ENCODE data around the gene CMSS1.

Gene CMSS1

GRCh38 chr3:99903869-99904268 is 86.2 kb downstream of the CMSS1 start:
- Histone ChIP-seq H3K27me3 (ENCODE audit: insufficient read depth, poor library complexity, severe bottlenecking) (no peaks in the 10 kb centered on the region), H3K4me3 (replicated peaks; ENCODE audit: insufficient read depth, low read length) (no peak overlapping the region), H3K27ac (replicated peaks) (no peak overlapping the region)
- TF ChIP-seq, protein P1, sequence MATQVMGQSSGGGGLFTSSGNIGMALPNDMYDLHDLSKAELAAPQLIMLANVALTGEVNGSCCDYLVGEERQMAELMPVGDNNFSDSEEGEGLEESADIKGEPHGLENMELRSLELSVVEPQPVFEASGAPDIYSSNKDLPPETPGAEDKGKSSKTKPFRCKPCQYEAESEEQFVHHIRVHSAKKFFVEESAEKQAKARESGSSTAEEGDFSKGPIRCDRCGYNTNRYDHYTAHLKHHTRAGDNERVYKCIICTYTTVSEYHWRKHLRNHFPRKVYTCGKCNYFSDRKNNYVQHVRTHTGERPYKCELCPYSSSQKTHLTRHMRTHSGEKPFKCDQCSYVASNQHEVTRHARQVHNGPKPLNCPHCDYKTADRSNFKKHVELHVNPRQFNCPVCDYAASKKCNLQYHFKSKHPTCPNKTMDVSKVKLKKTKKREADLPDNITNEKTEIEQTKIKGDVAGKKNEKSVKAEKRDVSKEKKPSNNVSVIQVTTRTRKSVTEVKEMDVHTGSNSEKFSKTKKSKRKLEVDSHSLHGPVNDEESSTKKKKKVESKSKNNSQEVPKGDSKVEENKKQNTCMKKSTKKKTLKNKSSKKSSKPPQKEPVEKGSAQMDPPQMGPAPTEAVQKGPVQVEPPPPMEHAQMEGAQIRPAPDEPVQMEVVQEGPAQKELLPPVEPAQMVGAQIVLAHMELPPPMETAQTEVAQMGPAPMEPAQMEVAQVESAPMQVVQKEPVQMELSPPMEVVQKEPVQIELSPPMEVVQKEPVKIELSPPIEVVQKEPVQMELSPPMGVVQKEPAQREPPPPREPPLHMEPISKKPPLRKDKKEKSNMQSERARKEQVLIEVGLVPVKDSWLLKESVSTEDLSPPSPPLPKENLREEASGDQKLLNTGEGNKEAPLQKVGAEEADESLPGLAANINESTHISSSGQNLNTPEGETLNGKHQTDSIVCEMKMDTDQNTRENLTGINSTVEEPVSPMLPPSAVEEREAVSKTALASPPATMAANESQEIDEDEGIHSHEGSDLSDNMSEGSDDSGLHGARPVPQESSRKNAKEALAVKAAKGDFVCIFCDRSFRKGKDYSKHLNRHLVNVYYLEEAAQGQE (IDR thresholded peaks at IDR 0.05; ENCODE audit: insufficient replicate concordance, low read depth), result no peak
- TF ChIP-seq, protein P2, sequence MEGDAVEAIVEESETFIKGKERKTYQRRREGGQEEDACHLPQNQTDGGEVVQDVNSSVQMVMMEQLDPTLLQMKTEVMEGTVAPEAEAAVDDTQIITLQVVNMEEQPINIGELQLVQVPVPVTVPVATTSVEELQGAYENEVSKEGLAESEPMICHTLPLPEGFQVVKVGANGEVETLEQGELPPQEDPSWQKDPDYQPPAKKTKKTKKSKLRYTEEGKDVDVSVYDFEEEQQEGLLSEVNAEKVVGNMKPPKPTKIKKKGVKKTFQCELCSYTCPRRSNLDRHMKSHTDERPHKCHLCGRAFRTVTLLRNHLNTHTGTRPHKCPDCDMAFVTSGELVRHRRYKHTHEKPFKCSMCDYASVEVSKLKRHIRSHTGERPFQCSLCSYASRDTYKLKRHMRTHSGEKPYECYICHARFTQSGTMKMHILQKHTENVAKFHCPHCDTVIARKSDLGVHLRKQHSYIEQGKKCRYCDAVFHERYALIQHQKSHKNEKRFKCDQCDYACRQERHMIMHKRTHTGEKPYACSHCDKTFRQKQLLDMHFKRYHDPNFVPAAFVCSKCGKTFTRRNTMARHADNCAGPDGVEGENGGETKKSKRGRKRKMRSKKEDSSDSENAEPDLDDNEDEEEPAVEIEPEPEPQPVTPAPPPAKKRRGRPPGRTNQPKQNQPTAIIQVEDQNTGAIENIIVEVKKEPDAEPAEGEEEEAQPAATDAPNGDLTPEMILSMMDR (IDR thresholded peaks at IDR 0.05; ENCODE audit: insufficient read depth, low read length), result no peak
- TF ChIP-seq GABPA (IDR thresholded peaks at IDR 0.05; ENCODE audit: low read depth) (no peak), SPI1 (IDR thresholded peaks at IDR 0.05; ENCODE audit: borderline replicate concordance, low read depth) (no peak), POLR2AphosphoS5 (IDR thresholded peaks at IDR 0.05; ENCODE audit: low read depth) (no peak)
- no peak for DNase-seq (ENCODE audit: low read depth in 1 of 2, low spot score in 1 of 2)

DNA sequence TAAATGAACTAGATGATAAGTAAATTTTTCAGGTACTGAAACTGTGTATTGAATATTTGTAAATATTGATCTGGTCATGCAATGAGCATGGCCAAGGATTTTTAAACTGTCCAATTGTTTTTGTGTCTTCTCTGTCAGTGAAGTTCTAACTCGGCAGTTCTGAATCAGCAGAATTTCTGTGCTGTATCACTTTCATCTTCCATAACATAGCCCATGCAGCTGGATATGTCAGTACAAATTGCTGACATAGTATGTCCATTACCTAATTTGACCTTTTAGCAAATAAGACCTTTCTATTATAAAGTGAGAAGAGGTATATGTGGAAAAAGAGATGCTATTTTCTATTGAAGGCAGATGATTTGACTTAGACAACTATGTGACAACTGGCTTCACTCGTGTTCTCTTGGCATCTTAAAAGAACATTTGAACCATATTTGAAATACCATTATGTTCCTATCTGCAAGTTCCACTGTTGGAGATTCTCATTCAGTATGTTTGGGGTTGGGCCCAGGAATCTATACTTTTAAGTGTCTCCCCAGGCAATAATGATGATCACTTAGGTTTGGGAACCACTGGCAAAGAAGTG is 90.4 kb downstream of the CMSS1 start:
- no peak overlapping the region for H3K4me3 ChIP-seq (replicated peaks; ENCODE audit: insufficient read depth, low read length)
- TF ChIP-seq, protein P1 (IDR thresholded peaks at IDR 0.05; ENCODE audit: insufficient replicate concordance, low read depth), result no peak
- TF ChIP-seq POLR2AphosphoS5 (IDR thresholded peaks at IDR 0.05; ENCODE audit: low read depth) (no peak), SPI1 (IDR thresholded peaks at IDR 0.05; ENCODE audit: borderline replicate concordance, low read depth) (no peak), GABPA (IDR thresholded peaks at IDR 0.05; ENCODE audit: low read depth) (no peak)
- TF ChIP-seq, protein P2 (IDR thresholded peaks at IDR 0.05; ENCODE audit: insufficient read depth, low read length), result no peak
- H3K27ac ChIP-seq (replicated peaks), result no peak overlapping the region
- no peaks in the 10 kb centered on the region for H3K27me3 ChIP-seq (ENCODE audit: insufficient read depth, poor library complexity, severe bottlenecking)
- DNase-seq (ENCODE audit: low read depth in 1 of 2, low spot score in 1 of 2), result no peak

DNA sequence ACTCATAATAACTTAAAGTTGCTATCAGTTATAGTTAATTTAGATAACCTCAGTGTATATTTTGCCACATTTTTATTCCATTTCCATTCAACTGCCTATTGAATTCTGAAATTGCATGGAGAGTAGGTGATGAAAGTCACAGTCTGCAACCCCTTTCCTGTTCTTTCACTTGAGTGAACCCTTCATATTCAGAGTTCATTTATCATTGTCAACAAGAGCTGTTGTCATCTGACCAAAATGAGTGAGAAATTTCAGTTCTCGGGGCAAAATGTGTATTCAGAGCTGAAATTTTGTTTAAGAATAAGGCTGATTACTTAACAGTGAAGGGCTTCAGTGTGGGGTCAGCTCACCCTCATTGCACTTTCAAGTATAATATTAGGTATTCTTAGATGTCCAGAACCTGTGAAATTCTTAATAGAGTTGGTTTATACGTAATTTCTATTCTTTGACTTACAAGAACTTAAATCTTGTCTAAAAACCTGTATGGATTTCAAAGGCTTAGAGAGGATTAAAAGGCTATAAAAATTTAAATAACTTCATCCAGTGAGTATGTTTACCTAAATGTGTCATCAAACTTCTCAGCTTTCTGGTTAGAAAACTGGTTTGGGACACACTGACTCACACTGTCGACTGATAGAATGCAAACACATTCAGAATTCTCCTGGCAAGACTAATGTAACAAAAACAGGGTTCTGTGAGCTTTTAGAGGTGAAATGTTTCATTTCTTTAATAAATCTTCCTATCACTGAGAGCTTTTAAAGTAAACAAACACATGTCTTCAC is 92.2 kb downstream of the CMSS1 start:
- Histone ChIP-seq H3K27me3 (ENCODE audit: insufficient read depth, poor library complexity, severe bottlenecking) (no peaks in the 10 kb centered on the region), H3K27ac (replicated peaks) (no peak overlapping the region), H3K4me3 (replicated peaks; ENCODE audit: insufficient read depth, low read length) (no peak overlapping the region)
- no peak for DNase-seq (ENCODE audit: low read depth in 1 of 2, low spot score in 1 of 2)
- TF ChIP-seq, protein P2 (IDR thresholded peaks at IDR 0.05; ENCODE audit: insufficient read depth, low read length), result no peak
- TF ChIP-seq, protein P1 (IDR thresholded peaks at IDR 0.05; ENCODE audit: insufficient replicate concordance, low read depth), result no peak
